ENCODE measurements around the gene LAMB2. TPM values are rescaled to one million over a fixed set of nuclear protein-coding genes. Genes with fewer than 3 reads are reported as not detected.

The LAMB2 gene
- total and polyA plus RNA-seq, 2 of the 8 experiments (the other 6 are each of a cell fraction or from before 2014, with no cell fraction given): 112 to 153 TPM

DNA sequence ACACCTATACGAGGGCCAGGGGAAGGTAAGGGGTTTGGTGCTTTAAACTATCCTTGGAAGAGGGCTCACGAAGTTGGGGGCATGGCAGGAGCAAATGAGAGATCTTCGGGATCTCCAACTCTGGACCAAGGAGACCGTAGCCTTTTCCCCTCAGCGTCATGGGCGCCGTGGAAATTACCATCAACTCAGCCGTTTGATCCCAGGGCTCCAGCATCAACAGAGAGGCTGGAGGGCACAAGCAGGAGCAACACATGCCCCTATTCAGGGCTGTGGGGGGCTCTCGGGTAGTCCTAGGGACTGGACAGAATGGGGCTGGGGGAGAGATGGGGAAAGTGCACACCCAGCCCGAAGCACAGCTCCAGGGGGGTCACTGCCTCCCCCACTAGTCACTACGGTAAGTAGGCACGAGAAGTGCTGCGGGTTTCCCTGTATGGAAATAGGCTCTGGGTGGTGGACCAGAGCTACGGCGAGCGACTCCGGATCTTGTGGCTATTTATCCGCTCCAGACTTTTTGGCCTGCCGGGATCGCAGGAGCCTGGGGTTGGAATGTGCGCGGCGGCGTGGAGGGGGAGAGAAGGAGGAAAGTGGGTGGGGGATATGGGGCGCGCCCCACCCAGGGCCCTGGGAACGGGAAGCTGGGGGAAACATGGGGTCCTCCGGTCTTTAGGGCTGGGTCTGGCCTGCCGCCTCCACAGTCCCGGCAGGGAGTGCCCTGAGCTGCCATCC lies 539 bp upstream of the LAMB2 start (continued):
- TF ChIP-seq, protein P1, sequence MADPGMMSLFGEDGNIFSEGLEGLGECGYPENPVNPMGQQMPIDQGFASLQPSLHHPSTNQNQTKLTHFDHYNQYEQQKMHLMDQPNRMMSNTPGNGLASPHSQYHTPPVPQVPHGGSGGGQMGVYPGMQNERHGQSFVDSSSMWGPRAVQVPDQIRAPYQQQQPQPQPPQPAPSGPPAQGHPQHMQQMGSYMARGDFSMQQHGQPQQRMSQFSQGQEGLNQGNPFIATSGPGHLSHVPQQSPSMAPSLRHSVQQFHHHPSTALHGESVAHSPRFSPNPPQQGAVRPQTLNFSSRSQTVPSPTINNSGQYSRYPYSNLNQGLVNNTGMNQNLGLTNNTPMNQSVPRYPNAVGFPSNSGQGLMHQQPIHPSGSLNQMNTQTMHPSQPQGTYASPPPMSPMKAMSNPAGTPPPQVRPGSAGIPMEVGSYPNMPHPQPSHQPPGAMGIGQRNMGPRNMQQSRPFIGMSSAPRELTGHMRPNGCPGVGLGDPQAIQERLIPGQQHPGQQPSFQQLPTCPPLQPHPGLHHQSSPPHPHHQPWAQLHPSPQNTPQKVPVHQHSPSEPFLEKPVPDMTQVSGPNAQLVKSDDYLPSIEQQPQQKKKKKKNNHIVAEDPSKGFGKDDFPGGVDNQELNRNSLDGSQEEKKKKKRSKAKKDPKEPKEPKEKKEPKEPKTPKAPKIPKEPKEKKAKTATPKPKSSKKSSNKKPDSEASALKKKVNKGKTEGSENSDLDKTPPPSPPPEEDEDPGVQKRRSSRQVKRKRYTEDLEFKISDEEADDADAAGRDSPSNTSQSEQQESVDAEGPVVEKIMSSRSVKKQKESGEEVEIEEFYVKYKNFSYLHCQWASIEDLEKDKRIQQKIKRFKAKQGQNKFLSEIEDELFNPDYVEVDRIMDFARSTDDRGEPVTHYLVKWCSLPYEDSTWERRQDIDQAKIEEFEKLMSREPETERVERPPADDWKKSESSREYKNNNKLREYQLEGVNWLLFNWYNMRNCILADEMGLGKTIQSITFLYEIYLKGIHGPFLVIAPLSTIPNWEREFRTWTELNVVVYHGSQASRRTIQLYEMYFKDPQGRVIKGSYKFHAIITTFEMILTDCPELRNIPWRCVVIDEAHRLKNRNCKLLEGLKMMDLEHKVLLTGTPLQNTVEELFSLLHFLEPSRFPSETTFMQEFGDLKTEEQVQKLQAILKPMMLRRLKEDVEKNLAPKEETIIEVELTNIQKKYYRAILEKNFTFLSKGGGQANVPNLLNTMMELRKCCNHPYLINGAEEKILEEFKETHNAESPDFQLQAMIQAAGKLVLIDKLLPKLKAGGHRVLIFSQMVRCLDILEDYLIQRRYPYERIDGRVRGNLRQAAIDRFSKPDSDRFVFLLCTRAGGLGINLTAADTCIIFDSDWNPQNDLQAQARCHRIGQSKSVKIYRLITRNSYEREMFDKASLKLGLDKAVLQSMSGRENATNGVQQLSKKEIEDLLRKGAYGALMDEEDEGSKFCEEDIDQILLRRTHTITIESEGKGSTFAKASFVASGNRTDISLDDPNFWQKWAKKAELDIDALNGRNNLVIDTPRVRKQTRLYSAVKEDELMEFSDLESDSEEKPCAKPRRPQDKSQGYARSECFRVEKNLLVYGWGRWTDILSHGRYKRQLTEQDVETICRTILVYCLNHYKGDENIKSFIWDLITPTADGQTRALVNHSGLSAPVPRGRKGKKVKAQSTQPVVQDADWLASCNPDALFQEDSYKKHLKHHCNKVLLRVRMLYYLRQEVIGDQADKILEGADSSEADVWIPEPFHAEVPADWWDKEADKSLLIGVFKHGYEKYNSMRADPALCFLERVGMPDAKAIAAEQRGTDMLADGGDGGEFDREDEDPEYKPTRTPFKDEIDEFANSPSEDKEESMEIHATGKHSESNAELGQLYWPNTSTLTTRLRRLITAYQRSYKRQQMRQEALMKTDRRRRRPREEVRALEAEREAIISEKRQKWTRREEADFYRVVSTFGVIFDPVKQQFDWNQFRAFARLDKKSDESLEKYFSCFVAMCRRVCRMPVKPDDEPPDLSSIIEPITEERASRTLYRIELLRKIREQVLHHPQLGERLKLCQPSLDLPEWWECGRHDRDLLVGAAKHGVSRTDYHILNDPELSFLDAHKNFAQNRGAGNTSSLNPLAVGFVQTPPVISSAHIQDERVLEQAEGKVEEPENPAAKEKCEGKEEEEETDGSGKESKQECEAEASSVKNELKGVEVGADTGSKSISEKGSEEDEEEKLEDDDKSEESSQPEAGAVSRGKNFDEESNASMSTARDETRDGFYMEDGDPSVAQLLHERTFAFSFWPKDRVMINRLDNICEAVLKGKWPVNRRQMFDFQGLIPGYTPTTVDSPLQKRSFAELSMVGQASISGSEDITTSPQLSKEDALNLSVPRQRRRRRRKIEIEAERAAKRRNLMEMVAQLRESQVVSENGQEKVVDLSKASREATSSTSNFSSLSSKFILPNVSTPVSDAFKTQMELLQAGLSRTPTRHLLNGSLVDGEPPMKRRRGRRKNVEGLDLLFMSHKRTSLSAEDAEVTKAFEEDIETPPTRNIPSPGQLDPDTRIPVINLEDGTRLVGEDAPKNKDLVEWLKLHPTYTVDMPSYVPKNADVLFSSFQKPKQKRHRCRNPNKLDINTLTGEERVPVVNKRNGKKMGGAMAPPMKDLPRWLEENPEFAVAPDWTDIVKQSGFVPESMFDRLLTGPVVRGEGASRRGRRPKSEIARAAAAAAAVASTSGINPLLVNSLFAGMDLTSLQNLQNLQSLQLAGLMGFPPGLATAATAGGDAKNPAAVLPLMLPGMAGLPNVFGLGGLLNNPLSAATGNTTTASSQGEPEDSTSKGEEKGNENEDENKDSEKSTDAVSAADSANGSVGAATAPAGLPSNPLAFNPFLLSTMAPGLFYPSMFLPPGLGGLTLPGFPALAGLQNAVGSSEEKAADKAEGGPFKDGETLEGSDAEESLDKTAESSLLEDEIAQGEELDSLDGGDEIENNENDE (IDR thresholded peaks at IDR 0.05; ENCODE audit: insufficient replicate concordance, low read length): no peak
- TF ChIP-seq TAF7 (optimal IDR thresholded peaks at IDR 0.05; ENCODE audit: borderline replicate concordance, low read depth, low read length) (no peak), SP1 (IDR thresholded peaks at IDR 0.05; ENCODE audit: low read depth, low read length) (peak; percentile 94), SIRT6 (IDR thresholded peaks at IDR 0.05; ENCODE audit: low read length) (no peak), SUZ12 (IDR thresholded peaks at IDR 0.05; ENCODE audit: low read length) (no peak), POU5F1 (IDR thresholded peaks at IDR 0.05; ENCODE audit: low read depth, low read length) (no peak), BRCA1 (IDR thresholded peaks at IDR 0.05; ENCODE audit: low read depth, low read length) (no peak), EGR1 (IDR thresholded peaks at IDR 0.05; ENCODE audit: borderline replicate concordance, low read depth, low read length) (0 out of 2 replicates have a peak, but pooled peaks have one; percentile 34)
- TF ChIP-seq, protein P2, sequence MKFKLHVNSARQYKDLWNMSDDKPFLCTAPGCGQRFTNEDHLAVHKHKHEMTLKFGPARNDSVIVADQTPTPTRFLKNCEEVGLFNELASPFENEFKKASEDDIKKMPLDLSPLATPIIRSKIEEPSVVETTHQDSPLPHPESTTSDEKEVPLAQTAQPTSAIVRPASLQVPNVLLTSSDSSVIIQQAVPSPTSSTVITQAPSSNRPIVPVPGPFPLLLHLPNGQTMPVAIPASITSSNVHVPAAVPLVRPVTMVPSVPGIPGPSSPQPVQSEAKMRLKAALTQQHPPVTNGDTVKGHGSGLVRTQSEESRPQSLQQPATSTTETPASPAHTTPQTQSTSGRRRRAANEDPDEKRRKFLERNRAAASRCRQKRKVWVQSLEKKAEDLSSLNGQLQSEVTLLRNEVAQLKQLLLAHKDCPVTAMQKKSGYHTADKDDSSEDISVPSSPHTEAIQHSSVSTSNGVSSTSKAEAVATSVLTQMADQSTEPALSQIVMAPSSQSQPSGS (IDR thresholded peaks at IDR 0.05; ENCODE audit: low read length): no peak
